HepG2 (cell line): Measurements from ENCODE around the gene PIGO. TPM values are rescaled to one million over a fixed set of nuclear protein-coding genes. Genes with fewer than 3 reads are reported as not detected.

Experiments used
- CCAR2 ChIP-seq: fragments of 200-400 bp; formaldehyde crosslinking; optimal IDR thresholded peaks from 2 replicates; pipeline ENCODE3; 2018; ENCODE audit warnings: low read depth, mild to moderate bottlenecking, low read length, moderate library complexity
- EEA1 ChIP-seq: sonication (generic); formaldehyde crosslinking; IDR thresholded peaks from 2 replicates; pipeline ENCODE4 v1.5.1; 2020; ENCODE audit warnings: mild to moderate bottlenecking, missing genetic modification reagents, borderline replicate concordance
- HIVEP1 ChIP-seq: sonication (generic); formaldehyde crosslinking; IDR thresholded peaks from 2 replicates; pipeline ENCODE4 v1.4.0; 2020; ENCODE audit warnings: mild to moderate bottlenecking, missing genetic modification reagents
- KMT2B ChIP-seq: IDR thresholded peaks from 2 replicates; pipeline ENCODE4 v1.6.1; 2016; ENCODE audit warnings: missing genetic modification reagents, missing compliant biosample characterization
- MYC ChIP-seq: sonication (generic); formaldehyde crosslinking; IDR thresholded peaks from 2 replicates; pipeline ENCODE4 v1.9.0; 2021; ENCODE audit warnings: missing genetic modification reagents, borderline replicate concordance
- NCOA2 ChIP-seq: sonication (generic); formaldehyde crosslinking; IDR thresholded peaks from 2 replicates; pipeline ENCODE4 v1.8.0; 2022; ENCODE audit warnings: inconsistent platforms
- NPAS2 ChIP-seq: sonication (generic); formaldehyde crosslinking; IDR thresholded peaks from 2 replicates; pipeline ENCODE4 v1.8.0; 2022; ENCODE audit warnings: mild to moderate bottlenecking, missing genetic modification reagents, borderline replicate concordance
- SUZ12 ChIP-seq: fragments of 150-350 bp; IDR thresholded peaks from 2 replicates; pipeline ENCODE4 v1.6.1; 2014; ENCODE audit warnings: low read depth, low read length
- TARDBP ChIP-seq: sonication (generic); formaldehyde crosslinking; IDR thresholded peaks from 2 replicates; pipeline ENCODE4 v1.8.0; 2022; ENCODE audit warnings: mild to moderate bottlenecking, missing genetic modification reagents
- TEF ChIP-seq: sonication (generic); formaldehyde crosslinking; IDR thresholded peaks from 2 replicates; pipeline ENCODE4 v1.5.0; 2020; ENCODE audit warnings: missing genetic modification reagents
- ZFYVE20 ChIP-seq: sonication (generic); formaldehyde crosslinking; IDR thresholded peaks from 2 replicates; pipeline ENCODE4 v1.8.0; 2023; ENCODE audit warnings: low read depth, mild to moderate bottlenecking, moderate library complexity, missing genetic modification reagents, borderline replicate concordance
- ZNF232 ChIP-seq: sonication (generic); formaldehyde crosslinking; IDR thresholded peaks from 2 replicates; pipeline ENCODE4 v1.4.0; 2020; ENCODE audit warnings: missing genetic modification reagents, borderline replicate concordance
- ZNF260 ChIP-seq: sonication (generic); formaldehyde crosslinking; IDR thresholded peaks from 2 replicates; pipeline ENCODE4 v1.4.0; 2020; ENCODE audit warnings: missing genetic modification reagents, low read depth, mild to moderate bottlenecking, borderline replicate concordance
- ZNF264 ChIP-seq: sonication (generic); formaldehyde crosslinking; IDR thresholded peaks from 2 replicates; pipeline ENCODE4 v1.4.0; 2020; ENCODE audit warnings: missing genetic modification reagents
- ZNF432 ChIP-seq: sonication (generic); formaldehyde crosslinking; IDR thresholded peaks from 2 replicates; pipeline ENCODE4 v1.5.0; 2020; ENCODE audit warnings: missing genetic modification reagents, mild to moderate bottlenecking, borderline replicate concordance
- ZNF484 ChIP-seq: sonication (generic); formaldehyde crosslinking; IDR thresholded peaks from 2 replicates; pipeline ENCODE4 v1.5.1; 2020; ENCODE audit warnings: mild to moderate bottlenecking, low read depth, missing genetic modification reagents, borderline replicate concordance
- ZNF766 ChIP-seq: sonication (generic); formaldehyde crosslinking; IDR thresholded peaks from 2 replicates; pipeline ENCODE4 v1.5.0; 2020; ENCODE audit warnings: missing genetic modification reagents, borderline replicate concordance
- polyA plus RNA-seq, 8 experiments: library from polyadenylated mRNA; depleted of rRNA in 3 of 8; stranded (reverse) in 7 of 8; unstranded in 1 of 8; fragments of >200 nt; fragmentation: Illumina TruSeq in 4 of 8; extraction: Trizol in 4 of 8; gene quantifications; 2 replicates each; pipeline versions ENCODE4 v1.2.1 to v1.2.3, GENCODE V29; 2011 to 2016; ENCODE audit warnings: low read depth in 4 of 8, missing spikeins in 1 of 8, mixed read lengths in 1 of 8; ENCODE audit not compliant: insufficient read depth in 1 of 8
- total RNA-seq, 5 experiments: library from RNA; depleted of rRNA; stranded (reverse); fragments of >200 nt; fragmentation: Illumina TruSeq; extraction: Trizol; gene quantifications; 2 replicates each; pipeline ENCODE4 v1.2.3, GENCODE V29; 2016; ENCODE audit warnings: low read depth in 1 of 5
- TF ChIP-seq, protein P1 (sequence below): sonication (generic); formaldehyde crosslinking; IDR thresholded peaks from 2 replicates; pipeline ENCODE4 v1.5.0; 2020; ENCODE audit warnings: mild to moderate bottlenecking, missing genetic modification reagents, borderline replicate concordance
- TF ChIP-seq, protein P2 (sequence below): sonication (generic); formaldehyde crosslinking; IDR thresholded peaks from 2 replicates; pipeline ENCODE4 v1.8.0; 2023; ENCODE audit warnings: mild to moderate bottlenecking, missing genetic modification reagents

The PIGO gene
- total and polyA plus RNA-seq, 2 of the 13 experiments (the other 11 are each of a cell fraction or from before 2014, with no cell fraction given), result 20.5 to 26.2 TPM

DNA sequence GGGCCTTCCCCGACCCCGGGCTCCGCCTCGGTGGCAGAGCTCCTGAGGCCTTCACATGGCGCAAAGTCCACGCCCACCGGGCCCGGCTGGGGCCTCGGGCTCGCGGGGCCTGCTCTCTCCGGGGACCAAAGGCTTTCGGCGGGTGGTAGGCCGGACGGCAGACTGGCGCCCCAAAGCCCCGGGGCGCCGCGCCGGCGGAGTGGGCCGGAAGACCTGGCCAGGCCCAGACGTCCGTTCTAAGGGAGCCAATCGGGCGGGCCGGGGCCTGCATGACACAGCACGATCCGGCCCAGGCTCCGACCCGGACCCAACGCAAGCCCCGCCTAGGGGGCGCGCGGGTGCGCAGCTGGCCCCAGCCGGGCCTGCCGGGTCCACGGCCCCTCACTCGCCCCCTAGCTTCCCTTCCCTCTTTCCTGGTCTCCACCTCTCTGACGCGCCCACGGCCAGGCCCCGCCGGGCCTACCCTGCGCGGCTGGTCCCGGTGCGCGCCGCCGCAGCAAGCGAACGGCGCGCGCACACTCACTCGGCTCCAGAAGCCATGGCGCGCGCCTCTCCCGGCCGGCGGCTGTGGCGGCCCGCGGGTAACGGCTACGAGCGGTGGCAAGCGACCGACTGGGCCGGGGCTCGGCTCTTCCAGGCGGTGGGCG is 24.5 kb downstream of the PIGO start (continued):
- TF ChIP-seq, protein P1, sequence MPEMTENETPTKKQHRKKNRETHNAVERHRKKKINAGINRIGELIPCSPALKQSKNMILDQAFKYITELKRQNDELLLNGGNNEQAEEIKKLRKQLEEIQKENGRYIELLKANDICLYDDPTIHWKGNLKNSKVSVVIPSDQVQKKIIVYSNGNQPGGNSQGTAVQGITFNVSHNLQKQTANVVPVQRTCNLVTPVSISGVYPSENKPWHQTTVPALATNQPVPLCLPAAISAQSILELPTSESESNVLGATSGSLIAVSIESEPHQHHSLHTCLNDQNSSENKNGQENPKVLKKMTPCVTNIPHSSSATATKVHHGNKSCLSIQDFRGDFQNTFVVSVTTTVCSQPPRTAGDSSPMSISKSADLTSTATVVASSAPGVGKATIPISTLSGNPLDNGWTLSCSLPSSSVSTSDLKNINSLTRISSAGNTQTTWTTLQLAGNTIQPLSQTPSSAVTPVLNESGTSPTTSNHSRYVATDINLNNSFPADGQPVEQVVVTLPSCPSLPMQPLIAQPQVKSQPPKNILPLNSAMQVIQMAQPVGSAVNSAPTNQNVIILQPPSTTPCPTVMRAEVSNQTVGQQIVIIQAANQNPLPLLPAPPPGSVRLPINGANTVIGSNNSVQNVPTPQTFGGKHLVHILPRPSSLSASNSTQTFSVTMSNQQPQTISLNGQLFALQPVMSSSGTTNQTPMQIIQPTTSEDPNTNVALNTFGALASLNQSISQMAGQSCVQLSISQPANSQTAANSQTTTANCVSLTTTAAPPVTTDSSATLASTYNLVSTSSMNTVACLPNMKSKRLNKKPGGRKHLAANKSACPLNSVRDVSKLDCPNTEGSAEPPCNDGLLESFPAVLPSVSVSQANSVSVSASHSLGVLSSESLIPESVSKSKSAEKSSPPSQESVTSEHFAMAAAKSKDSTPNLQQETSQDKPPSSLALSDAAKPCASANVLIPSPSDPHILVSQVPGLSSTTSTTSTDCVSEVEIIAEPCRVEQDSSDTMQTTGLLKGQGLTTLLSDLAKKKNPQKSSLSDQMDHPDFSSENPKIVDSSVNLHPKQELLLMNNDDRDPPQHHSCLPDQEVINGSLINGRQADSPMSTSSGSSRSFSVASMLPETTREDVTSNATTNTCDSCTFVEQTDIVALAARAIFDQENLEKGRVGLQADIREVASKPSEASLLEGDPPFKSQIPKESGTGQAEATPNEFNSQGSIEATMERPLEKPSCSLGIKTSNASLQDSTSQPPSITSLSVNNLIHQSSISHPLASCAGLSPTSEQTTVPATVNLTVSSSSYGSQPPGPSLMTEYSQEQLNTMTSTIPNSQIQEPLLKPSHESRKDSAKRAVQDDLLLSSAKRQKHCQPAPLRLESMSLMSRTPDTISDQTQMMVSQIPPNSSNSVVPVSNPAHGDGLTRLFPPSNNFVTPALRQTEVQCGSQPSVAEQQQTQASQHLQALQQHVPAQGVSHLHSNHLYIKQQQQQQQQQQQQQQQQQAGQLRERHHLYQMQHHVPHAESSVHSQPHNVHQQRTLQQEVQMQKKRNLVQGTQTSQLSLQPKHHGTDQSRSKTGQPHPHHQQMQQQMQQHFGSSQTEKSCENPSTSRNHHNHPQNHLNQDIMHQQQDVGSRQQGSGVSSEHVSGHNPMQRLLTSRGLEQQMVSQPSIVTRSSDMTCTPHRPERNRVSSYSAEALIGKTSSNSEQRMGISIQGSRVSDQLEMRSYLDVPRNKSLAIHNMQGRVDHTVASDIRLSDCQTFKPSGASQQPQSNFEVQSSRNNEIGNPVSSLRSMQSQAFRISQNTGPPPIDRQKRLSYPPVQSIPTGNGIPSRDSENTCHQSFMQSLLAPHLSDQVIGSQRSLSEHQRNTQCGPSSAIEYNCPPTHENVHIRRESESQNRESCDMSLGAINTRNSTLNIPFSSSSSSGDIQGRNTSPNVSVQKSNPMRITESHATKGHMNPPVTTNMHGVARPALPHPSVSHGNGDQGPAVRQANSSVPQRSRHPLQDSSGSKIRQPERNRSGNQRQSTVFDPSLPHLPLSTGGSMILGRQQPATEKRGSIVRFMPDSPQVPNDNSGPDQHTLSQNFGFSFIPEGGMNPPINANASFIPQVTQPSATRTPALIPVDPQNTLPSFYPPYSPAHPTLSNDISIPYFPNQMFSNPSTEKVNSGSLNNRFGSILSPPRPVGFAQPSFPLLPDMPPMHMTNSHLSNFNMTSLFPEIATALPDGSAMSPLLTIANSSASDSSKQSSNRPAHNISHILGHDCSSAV (CRISPR knock-in tag), result no peak
- no peak for TF ChIP-seq NPAS2
- peak; percentile 68 for TF ChIP-seq MYC (CRISPR knock-in tag)
- no peak for TF ChIP-seq EEA1 (CRISPR knock-in tag)
- TF ChIP-seq ZFYVE20 (CRISPR knock-in tag), result no peak
- TF ChIP-seq NCOA2 (CRISPR knock-in tag), result peak; percentile 9; the same call in 1 of the 2 replicates
- TF ChIP-seq, protein P2, sequence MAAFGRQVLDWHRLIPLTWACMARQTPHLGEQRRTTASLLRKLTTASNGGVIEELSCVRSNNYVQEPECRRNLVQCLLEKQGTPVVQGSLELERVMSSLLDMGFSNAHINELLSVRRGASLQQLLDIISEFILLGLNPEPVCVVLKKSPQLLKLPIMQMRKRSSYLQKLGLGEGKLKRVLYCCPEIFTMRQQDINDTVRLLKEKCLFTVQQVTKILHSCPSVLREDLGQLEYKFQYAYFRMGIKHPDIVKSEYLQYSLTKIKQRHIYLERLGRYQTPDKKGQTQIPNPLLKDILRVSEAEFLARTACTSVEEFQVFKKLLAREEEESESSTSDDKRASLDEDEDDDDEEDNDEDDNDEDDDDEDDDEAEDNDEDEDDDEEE (CRISPR knock-in tag), result no peak; the same call in 1 of the 2 replicates
- peak; percentile 65; the same call in 1 of the 2 replicates for TF ChIP-seq ZNF232 (CRISPR knock-in tag)
- TF ChIP-seq HIVEP1 (CRISPR knock-in tag), result no peak
- no peak for TF ChIP-seq ZNF264 (CRISPR knock-in tag)
- TF ChIP-seq TARDBP (CRISPR knock-in tag), result peak; percentile 30; the same call in 1 of the 2 replicates
- TF ChIP-seq ZNF432, result no peak
- TF ChIP-seq ZNF484, result no peak
- no peak for TF ChIP-seq CCAR2
- no peak for TF ChIP-seq KMT2B (CRISPR knock-in tag)
- TF ChIP-seq ZNF260 (CRISPR knock-in tag), result no peak
- no peak for TF ChIP-seq SUZ12
- TF ChIP-seq ZNF766, result no peak
- no peak for TF ChIP-seq TEF (CRISPR knock-in tag)
